ENCODE results near the gene SLC22A2.

DNA sequence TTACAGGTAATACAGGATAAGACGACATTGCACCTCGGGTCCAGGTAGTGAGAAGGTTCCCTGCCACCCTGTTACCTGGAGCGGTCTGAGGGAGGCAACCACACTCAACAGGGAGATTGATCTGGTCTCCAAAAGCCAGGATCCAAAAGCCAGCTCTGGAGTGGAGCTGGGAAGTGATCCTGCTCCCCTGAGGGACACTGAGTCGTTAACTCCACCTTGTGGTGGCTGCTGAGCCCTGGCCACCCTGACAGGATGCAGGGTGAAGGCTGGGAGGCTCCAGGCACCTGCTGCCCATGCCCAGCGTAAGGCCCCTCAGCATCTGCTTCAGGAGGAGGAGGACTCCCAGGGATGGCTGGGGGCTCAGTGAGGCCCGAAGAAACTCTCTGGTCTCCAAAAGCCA lies 38.7 kb upstream of the SLC22A2 start:
- TF ChIP-seq, protein P1, sequence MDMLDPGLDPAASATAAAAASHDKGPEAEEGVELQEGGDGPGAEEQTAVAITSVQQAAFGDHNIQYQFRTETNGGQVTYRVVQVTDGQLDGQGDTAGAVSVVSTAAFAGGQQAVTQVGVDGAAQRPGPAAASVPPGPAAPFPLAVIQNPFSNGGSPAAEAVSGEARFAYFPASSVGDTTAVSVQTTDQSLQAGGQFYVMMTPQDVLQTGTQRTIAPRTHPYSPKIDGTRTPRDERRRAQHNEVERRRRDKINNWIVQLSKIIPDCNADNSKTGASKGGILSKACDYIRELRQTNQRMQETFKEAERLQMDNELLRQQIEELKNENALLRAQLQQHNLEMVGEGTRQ (IDR thresholded peaks at IDR 0.05; ENCODE audit: borderline replicate concordance, low read depth, low read length) = no peak
- TF ChIP-seq, protein P2, sequence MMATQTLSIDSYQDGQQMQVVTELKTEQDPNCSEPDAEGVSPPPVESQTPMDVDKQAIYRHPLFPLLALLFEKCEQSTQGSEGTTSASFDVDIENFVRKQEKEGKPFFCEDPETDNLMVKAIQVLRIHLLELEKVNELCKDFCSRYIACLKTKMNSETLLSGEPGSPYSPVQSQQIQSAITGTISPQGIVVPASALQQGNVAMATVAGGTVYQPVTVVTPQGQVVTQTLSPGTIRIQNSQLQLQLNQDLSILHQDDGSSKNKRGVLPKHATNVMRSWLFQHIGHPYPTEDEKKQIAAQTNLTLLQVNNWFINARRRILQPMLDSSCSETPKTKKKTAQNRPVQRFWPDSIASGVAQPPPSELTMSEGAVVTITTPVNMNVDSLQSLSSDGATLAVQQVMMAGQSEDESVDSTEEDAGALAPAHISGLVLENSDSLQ (IDR thresholded peaks at IDR 0.05) = no peak
- no peak for TF ChIP-seq RAD21 (IDR thresholded peaks at IDR 0.05; ENCODE audit: insufficient read depth, low read depth, low read length)
- TF ChIP-seq NR2F1 (conservative IDR thresholded peaks at IDR 0.05) = no peak

All from GM12878 (cell line).